Measurements from ENCODE around the gene CLCN4.

Gene CLCN4

GRCh38 chrX:10198254-10198653 lies 41.5 kb downstream of the CLCN4 start (continued):
- TF ChIP-seq, protein P1, sequence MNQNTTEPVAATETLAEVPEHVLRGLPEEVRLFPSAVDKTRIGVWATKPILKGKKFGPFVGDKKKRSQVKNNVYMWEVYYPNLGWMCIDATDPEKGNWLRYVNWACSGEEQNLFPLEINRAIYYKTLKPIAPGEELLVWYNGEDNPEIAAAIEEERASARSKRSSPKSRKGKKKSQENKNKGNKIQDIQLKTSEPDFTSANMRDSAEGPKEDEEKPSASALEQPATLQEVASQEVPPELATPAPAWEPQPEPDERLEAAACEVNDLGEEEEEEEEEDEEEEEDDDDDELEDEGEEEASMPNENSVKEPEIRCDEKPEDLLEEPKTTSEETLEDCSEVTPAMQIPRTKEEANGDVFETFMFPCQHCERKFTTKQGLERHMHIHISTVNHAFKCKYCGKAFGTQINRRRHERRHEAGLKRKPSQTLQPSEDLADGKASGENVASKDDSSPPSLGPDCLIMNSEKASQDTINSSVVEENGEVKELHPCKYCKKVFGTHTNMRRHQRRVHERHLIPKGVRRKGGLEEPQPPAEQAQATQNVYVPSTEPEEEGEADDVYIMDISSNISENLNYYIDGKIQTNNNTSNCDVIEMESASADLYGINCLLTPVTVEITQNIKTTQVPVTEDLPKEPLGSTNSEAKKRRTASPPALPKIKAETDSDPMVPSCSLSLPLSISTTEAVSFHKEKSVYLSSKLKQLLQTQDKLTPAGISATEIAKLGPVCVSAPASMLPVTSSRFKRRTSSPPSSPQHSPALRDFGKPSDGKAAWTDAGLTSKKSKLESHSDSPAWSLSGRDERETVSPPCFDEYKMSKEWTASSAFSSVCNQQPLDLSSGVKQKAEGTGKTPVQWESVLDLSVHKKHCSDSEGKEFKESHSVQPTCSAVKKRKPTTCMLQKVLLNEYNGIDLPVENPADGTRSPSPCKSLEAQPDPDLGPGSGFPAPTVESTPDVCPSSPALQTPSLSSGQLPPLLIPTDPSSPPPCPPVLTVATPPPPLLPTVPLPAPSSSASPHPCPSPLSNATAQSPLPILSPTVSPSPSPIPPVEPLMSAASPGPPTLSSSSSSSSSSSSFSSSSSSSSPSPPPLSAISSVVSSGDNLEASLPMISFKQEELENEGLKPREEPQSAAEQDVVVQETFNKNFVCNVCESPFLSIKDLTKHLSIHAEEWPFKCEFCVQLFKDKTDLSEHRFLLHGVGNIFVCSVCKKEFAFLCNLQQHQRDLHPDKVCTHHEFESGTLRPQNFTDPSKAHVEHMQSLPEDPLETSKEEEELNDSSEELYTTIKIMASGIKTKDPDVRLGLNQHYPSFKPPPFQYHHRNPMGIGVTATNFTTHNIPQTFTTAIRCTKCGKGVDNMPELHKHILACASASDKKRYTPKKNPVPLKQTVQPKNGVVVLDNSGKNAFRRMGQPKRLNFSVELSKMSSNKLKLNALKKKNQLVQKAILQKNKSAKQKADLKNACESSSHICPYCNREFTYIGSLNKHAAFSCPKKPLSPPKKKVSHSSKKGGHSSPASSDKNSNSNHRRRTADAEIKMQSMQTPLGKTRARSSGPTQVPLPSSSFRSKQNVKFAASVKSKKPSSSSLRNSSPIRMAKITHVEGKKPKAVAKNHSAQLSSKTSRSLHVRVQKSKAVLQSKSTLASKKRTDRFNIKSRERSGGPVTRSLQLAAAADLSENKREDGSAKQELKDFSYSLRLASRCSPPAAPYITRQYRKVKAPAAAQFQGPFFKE (tag by site-specific recombination; IDR thresholded peaks at IDR 0.05; ENCODE audit: borderline replicate concordance): no peak
- TF ChIP-seq ZNF521 (tag by site-specific recombination; IDR thresholded peaks at IDR 0.05): no peak
- no peak for TF ChIP-seq ZNF510 (tag by site-specific recombination; IDR thresholded peaks at IDR 0.05; ENCODE audit: insufficient replicate concordance)
- TF ChIP-seq ZNF747 (tag by site-specific recombination; IDR thresholded peaks at IDR 0.05): no peak
- no peak for TF ChIP-seq ZNF292 (tag by site-specific recombination; IDR thresholded peaks at IDR 0.05; ENCODE audit: borderline replicate concordance, low read depth)
- TF ChIP-seq GLI2 (tag by site-specific recombination; IDR thresholded peaks at IDR 0.05; ENCODE audit: borderline replicate concordance, low read depth): no peak
- no peak for TF ChIP-seq ZBTB21 (tag by site-specific recombination; IDR thresholded peaks at IDR 0.05)
- TF ChIP-seq ZNF624 (tag by site-specific recombination; IDR thresholded peaks at IDR 0.05): no peak
- TF ChIP-seq ZNF660 (tag by site-specific recombination; IDR thresholded peaks at IDR 0.05): no peak
- no peak for TF ChIP-seq ZNF202 (tag by site-specific recombination; IDR thresholded peaks at IDR 0.05; ENCODE audit: borderline replicate concordance)
- no peak for TF ChIP-seq ZNF169 (tag by site-specific recombination; IDR thresholded peaks at IDR 0.05)

DNA sequence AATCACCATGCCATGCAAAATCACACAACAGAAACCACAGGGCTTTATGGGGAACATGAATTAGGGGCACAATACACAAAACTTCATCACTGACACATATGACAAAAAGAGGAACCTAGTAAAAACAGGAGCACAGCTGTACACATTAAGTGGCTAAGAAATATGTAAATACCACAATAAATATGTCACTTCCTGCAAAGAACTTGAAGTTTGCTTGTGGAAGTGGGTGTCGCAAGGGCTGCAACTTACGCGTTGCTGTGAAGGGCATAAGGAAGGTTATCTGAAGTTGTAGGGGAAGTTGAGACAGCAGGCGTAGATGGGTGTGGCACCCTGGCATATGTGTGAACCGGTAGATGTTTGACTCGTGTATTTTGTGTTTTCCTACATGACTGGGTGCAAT lies 42.4 kb downstream of the CLCN4 start:
- H3K4me3 ChIP-seq (ENCODE audit: low read depth, low read length): no peak overlapping the region
- peaks cover 0 to 26% of the 10 kb centered on the region in 2 experiments; a peak in 1 of 3 replicates for H3K36me3 ChIP-seq (ENCODE audit: control insufficient read depth in 2 of 2, insufficient read depth in 1 of 2, low read length in 2 of 2)
- H3K4me1 ChIP-seq (ENCODE audit: control insufficient read depth, insufficient read depth, low read length): no peaks in the 10 kb centered on the region
- H3K9me3 ChIP-seq (ENCODE audit: control insufficient read depth, insufficient read depth, low read depth, low read length): no peaks in the 10 kb centered on the region
- H3K27ac ChIP-seq (ENCODE audit: extremely low read depth, low read depth, low read length): no peak overlapping the region
- ChIA-PET CTCF (no interaction called here), POLR2A (no interaction called here)
- no peak for TF ChIP-seq ZNF830 (tag by site-specific recombination; IDR thresholded peaks at IDR 0.05; ENCODE audit: low read depth)

DNA sequence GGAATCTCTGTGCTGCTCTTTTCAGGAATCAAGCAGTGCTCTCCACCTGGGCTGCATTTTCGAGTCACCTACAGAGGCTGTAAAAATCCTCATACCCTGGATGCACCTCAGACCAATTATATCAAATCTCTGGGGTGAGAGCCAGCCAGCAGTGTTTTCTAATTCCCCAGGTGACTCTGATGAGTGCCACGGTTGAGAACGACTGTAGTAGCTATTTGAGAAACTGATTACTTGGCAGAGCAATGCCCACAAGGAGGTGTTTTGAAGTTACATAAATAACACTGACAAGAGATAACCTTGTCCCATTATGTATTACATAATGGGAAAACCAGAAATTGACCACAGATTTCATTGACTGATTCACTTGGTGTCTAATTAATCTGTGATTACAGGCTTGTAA lies 46.8 kb downstream of the CLCN4 start:
- CTCF ChIA-PET: interaction anchor here (2.0 kb wide), 1 partner anchor 13 kb away, joined by 10 read pairs; no protein-coding TSS in a partner anchor
- Histone ChIP-seq H3K4me1 (ENCODE audit: control insufficient read depth, insufficient read depth, low read length) (no peaks in the 10 kb centered on the region), H3K4me3 (ENCODE audit: low read depth, low read length) (no peak overlapping the region), H3K36me3 (ENCODE audit: control insufficient read depth in 2 of 2, insufficient read depth in 1 of 2, low read length in 2 of 2) (peaks cover 0 to 25% of the 10 kb centered on the region in 2 experiments; a peak in 1 of 3 replicates), H3K9me3 (ENCODE audit: control insufficient read depth, insufficient read depth, low read depth, low read length) (no peaks in the 10 kb centered on the region), H3K27ac (ENCODE audit: extremely low read depth, low read depth, low read length) (no peak overlapping the region)
- POLR2A ChIA-PET: no interaction called here
- no peak for TF ChIP-seq SP7 (tag by site-specific recombination; IDR thresholded peaks at IDR 0.05)
- TF ChIP-seq, protein P2, sequence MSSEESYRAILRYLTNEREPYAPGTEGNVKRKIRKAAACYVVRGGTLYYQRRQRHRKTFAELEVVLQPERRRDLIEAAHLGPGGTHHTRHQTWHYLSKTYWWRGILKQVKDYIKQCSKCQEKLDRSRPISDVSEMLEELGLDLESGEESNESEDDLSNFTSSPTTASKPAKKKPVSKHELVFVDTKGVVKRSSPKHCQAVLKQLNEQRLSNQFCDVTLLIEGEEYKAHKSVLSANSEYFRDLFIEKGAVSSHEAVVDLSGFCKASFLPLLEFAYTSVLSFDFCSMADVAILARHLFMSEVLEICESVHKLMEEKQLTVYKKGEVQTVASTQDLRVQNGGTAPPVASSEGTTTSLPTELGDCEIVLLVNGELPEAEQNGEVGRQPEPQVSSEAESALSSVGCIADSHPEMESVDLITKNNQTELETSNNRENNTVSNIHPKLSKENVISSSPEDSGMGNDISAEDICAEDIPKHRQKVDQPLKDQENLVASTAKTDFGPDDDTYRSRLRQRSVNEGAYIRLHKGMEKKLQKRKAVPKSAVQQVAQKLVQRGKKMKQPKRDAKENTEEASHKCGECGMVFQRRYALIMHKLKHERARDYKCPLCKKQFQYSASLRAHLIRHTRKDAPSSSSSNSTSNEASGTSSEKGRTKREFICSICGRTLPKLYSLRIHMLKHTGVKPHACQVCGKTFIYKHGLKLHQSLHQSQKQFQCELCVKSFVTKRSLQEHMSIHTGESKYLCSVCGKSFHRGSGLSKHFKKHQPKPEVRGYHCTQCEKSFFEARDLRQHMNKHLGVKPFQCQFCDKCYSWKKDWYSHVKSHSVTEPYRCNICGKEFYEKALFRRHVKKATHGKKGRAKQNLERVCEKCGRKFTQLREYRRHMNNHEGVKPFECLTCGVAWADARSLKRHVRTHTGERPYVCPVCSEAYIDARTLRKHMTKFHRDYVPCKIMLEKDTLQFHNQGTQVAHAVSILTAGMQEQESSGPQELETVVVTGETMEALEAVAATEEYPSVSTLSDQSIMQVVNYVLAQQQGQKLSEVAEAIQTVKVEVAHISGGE (tag by site-specific recombination; conservative IDR thresholded peaks at IDR 0.05; ENCODE audit: low read depth): no peak
- no peak for TF ChIP-seq SCRT2 (tag by site-specific recombination; IDR thresholded peaks at IDR 0.05)
- no peak for TF ChIP-seq ZNF76 (tag by site-specific recombination; IDR thresholded peaks at IDR 0.05; ENCODE audit: borderline replicate concordance, low read depth)
- no peak for TF ChIP-seq ZNF514 (tag by site-specific recombination; IDR thresholded peaks at IDR 0.05)
- TF ChIP-seq ZBTB49 (tag by site-specific recombination; IDR thresholded peaks at IDR 0.05; ENCODE audit: low read depth): no peak
- TF ChIP-seq ZNF677 (tag by site-specific recombination; IDR thresholded peaks at IDR 0.05): no peak
- no peak for TF ChIP-seq TCF7L2 (IDR thresholded peaks at IDR 0.05; ENCODE audit: borderline replicate concordance, low read depth, low read length)
- TF ChIP-seq ZNF776 (tag by site-specific recombination; IDR thresholded peaks at IDR 0.05; ENCODE audit: borderline replicate concordance): no peak

Measured in HEK293 (cell line).